Activated CD4-positive, alpha-beta T cell treated with anti-CD3 and anti-CD28 coated beads for 36 hours (primary cell): ENCODE data around the gene HIGD1A. TPM values are rescaled to one million over a fixed set of nuclear protein-coding genes. Genes with fewer than 3 reads are reported as not detected.

Source experiments
- ATAC-seq: fragments of 200-7000 bp; cut with Tn5 transposase; one replicate; pipeline ENCODE4 v1.10.0; 2021; ENCODE audit warnings: mild to moderate bottlenecking, moderate library complexity
- CTCF ChIA-PET: fragments of 350-600 bp; sonication (Branson Sonifier 250); formaldehyde crosslinking; loops from one replicate; lab custom pipeline; 2021; ENCODE audit warnings: antibody characterized with exemption; lab: Charles Lee
- POLR2A ChIA-PET: fragments of 350-600 bp; sonication (Branson Sonifier 250); formaldehyde crosslinking; loops from one replicate; lab custom pipeline; 2021; ENCODE audit warnings: antibody characterized with exemption, inconsistent platforms; lab: Charles Lee
- DNase-seq: peaks from one replicate; pipeline ENCODE4 v3.0.0-alpha.2; 2020
- H3K27ac Mint-ChIP-seq: one replicate; pipeline ENCODE4 v1.8.0; 2021; ENCODE audit warnings: mixed read lengths
- H3K27me3 Mint-ChIP-seq: one replicate; pipeline ENCODE4 v1.8.0; 2021; ENCODE audit warnings: mixed read lengths
- H3K36me3 Mint-ChIP-seq: one replicate; pipeline ENCODE4 v1.8.0; 2021; ENCODE audit warnings: low read depth, mixed read lengths
- H3K4me1 Mint-ChIP-seq: one replicate; pipeline ENCODE4 v1.8.0; 2021; ENCODE audit warnings: mixed read lengths
- H3K4me3 Mint-ChIP-seq: one replicate; pipeline ENCODE4 v1.8.0; 2021; ENCODE audit warnings: mild to moderate bottlenecking, moderate library complexity, mixed read lengths
- H3K9me3 Mint-ChIP-seq: one replicate; pipeline ENCODE4 v1.8.0; 2021; ENCODE audit warnings: low read depth, mixed read lengths
- intact Hi-C, 2 experiments: fragments of 100-400 bp; cut with DNase I in 1 of 2; cut with micrococcal nuclease in 1 of 2; formaldehyde crosslinking; loops; one replicate each; pipeline versions ENCODE4 v1.14.2 to v1.15.1; 2022 to 2024; cut with DNase I, micrococcal nuclease
- total RNA-seq, 2 experiments: library from RNA; stranded (reverse); gene quantifications; one replicate each; pipeline ENCODE4 v1.2.3, GENCODE V29; 2021

The HIGD1A gene
- total RNA-seq, 2 experiments from 2014 or later: 74.9 to 77.8 TPM

- intact Hi-C loops: loop anchor here (2.0 to 10.0 kb wide), 3 partner anchors 91 to 501 kb away; partner anchors contain the start of gene ZBTB47 (in 1 of the 2)
- Mint-ChIP-seq H3K4me3 (no peak overlapping the region), H3K36me3 (no peaks in the 10 kb centered on the region), H3K27ac (no peak overlapping the region), H3K9me3 (no peaks in the 10 kb centered on the region), H3K4me1 (peaks cover 36% of the 10 kb centered on the region), H3K27me3 (no peaks in the 10 kb centered on the region)
- ATAC-seq (no peak), DNase-seq (no peak)
- CTCF ChIA-PET: interaction anchor here (0.6 to 2.9 kb wide), 17 partner anchors 8 to 799 kb away, joined by 3 to 11 read pairs (median 4); no protein-coding TSS in a partner anchor
- POLR2A ChIA-PET: no interaction called here
Measured at GRCh38 chr3:42745291-42745745, 59.0 kb downstream of the HIGD1A start.

- peaks cover 26% of the 10 kb centered on the region for H3K4me1 Mint-ChIP-seq
- intact Hi-C loops: loop anchor here (5.0 to 10.0 kb wide), 3 partner anchors 89 to 499 kb away; partner anchors contain the start of gene ZBTB47 (in 2 of the 2)
- H3K27ac Mint-ChIP-seq: no peak overlapping the region
- H3K4me3 Mint-ChIP-seq: no peak overlapping the region
- no peaks in the 10 kb centered on the region for H3K36me3 Mint-ChIP-seq
- ChIA-PET POLR2A (no interaction called here), CTCF (interaction anchor here (0.6 to 2.9 kb wide), 15 partner anchors 8 to 268 kb away, joined by 3 to 11 read pairs (median 4); partner anchors contain the start of gene VIPR1)
- no peaks in the 10 kb centered on the region for H3K27me3 Mint-ChIP-seq
- ATAC-seq: no peak
- DNase-seq: no peak
- no peaks in the 10 kb centered on the region for H3K9me3 Mint-ChIP-seq
Measured at GRCh38 chr3:42743204-42743995, 60.9 kb downstream of the HIGD1A start.

- DNase-seq: no peak
- Mint-ChIP-seq H3K4me1 (peaks cover 18% of the 10 kb centered on the region), H3K36me3 (no peaks in the 10 kb centered on the region), H3K27ac (no peak overlapping the region), H3K27me3 (no peaks in the 10 kb centered on the region), H3K9me3 (no peaks in the 10 kb centered on the region), H3K4me3 (no peak overlapping the region)
- no peak for ATAC-seq
- CTCF ChIA-PET: interaction anchor here (0.6 to 1.1 kb wide), 4 partner anchors 31 to 126 kb away, joined by 3 to 4 read pairs (median 3); no protein-coding TSS in a partner anchor
- intact Hi-C loops: loop anchor here (5.0 to 10.0 kb wide), 3 partner anchors 88 to 498 kb away; partner anchors contain the start of gene ZBTB47 (in 2 of the 2)
- POLR2A ChIA-PET: no interaction called here
Measured at GRCh38 chr3:42742688-42743087, 61.6 kb downstream of the HIGD1A start.

GRCh38 chr3:42742259-42742658 is 62.0 kb downstream of the HIGD1A start:
- H3K27ac Mint-ChIP-seq: no peak overlapping the region
- H3K4me1 Mint-ChIP-seq: peaks cover 14% of the 10 kb centered on the region
- intact Hi-C loops: loop anchor here (5.0 to 10.0 kb wide), 3 partner anchors 87 to 497 kb away; partner anchors contain the start of gene ZBTB47 (in 2 of the 2)
- ATAC-seq (no peak), DNase-seq (no peak)
- no peaks in the 10 kb centered on the region for H3K36me3 Mint-ChIP-seq
- ChIA-PET POLR2A (no interaction called here), CTCF (interaction anchor here (0.6 to 1.1 kb wide), 4 partner anchors 30 to 127 kb away, joined by 3 to 4 read pairs (median 3); no protein-coding TSS in a partner anchor)
- no peak overlapping the region for H3K4me3 Mint-ChIP-seq
- no peaks in the 10 kb centered on the region for H3K27me3 Mint-ChIP-seq
- H3K9me3 Mint-ChIP-seq: no peaks in the 10 kb centered on the region

- ChIA-PET POLR2A (no interaction called here), CTCF (interaction anchor here (0.7 kb wide), 1 partner anchor 121 kb away, joined by 3 read pairs; no protein-coding TSS in a partner anchor)
- H3K4me3 Mint-ChIP-seq: no peak overlapping the region
- H3K36me3 Mint-ChIP-seq: no peaks in the 10 kb centered on the region
- H3K27me3 Mint-ChIP-seq: no peaks in the 10 kb centered on the region
- H3K9me3 Mint-ChIP-seq: no peaks in the 10 kb centered on the region
- DNase-seq (no peak), ATAC-seq (no peak)
- H3K4me1 Mint-ChIP-seq: peaks cover 11% of the 10 kb centered on the region
- intact Hi-C loops: loop anchor here (5.0 to 10.0 kb wide), 3 partner anchors 87 to 497 kb away; partner anchors contain the start of gene ZBTB47 (in 2 of the 2)
- H3K27ac Mint-ChIP-seq: no peak overlapping the region
Measured at GRCh38 chr3:42741796-42742195, 62.5 kb downstream of the HIGD1A start.

- Mint-ChIP-seq H3K27ac (no peak overlapping the region), H3K36me3 (no peaks in the 10 kb centered on the region), H3K9me3 (no peaks in the 10 kb centered on the region), H3K27me3 (no peaks in the 10 kb centered on the region), H3K4me3 (no peak overlapping the region), H3K4me1 (peaks cover 7% of the 10 kb centered on the region)
- ATAC-seq (no peak), DNase-seq (no peak)
- intact Hi-C loops: loop anchor here (5.0 to 10.0 kb wide), 3 partner anchors 85 to 495 kb away; partner anchors contain the start of gene ZBTB47 (in 2 of the 2)
- ChIA-PET CTCF (interaction anchor here (0.8 kb wide), 1 partner anchor 145 kb away, joined by 3 read pairs; no protein-coding TSS in a partner anchor), POLR2A (no interaction called here)
Measured at GRCh38 chr3:42739401-42740158, 64.7 kb downstream of the HIGD1A start.

- H3K27me3 Mint-ChIP-seq: no peaks in the 10 kb centered on the region
- ChIA-PET CTCF (interaction anchor here (0.6 kb wide), 1 partner anchor 24 kb away, joined by 3 read pairs; no protein-coding TSS in a partner anchor), POLR2A (no interaction called here)
- H3K27ac Mint-ChIP-seq: no peak overlapping the region
- H3K36me3 Mint-ChIP-seq: no peaks in the 10 kb centered on the region
- H3K4me3 Mint-ChIP-seq: no peak overlapping the region
- no peaks in the 10 kb centered on the region for H3K4me1 Mint-ChIP-seq
- ATAC-seq (no peak), DNase-seq (no peak)
- intact Hi-C loops: no loop called here
- H3K9me3 Mint-ChIP-seq: no peaks in the 10 kb centered on the region
Measured at GRCh38 chr3:42736531-42736930, 67.8 kb downstream of the HIGD1A start.

- DNase-seq: no peak
- H3K27ac Mint-ChIP-seq: no peak overlapping the region
- H3K4me1 Mint-ChIP-seq: no peaks in the 10 kb centered on the region
- intact Hi-C loops: no loop called here
- no peak for ATAC-seq
- H3K4me3 Mint-ChIP-seq: no peak overlapping the region
- POLR2A ChIA-PET: no interaction called here
- H3K27me3 Mint-ChIP-seq: no peaks in the 10 kb centered on the region
- no peaks in the 10 kb centered on the region for H3K36me3 Mint-ChIP-seq
- CTCF ChIA-PET: interaction anchor here (0.6 kb wide), 1 partner anchor 23 kb away, joined by 3 read pairs; no protein-coding TSS in a partner anchor
- no peaks in the 10 kb centered on the region for H3K9me3 Mint-ChIP-seq
Measured at GRCh38 chr3:42736081-42736480, 68.2 kb downstream of the HIGD1A start.

- ATAC-seq (no peak), DNase-seq (no peak)
- H3K36me3 Mint-ChIP-seq: no peaks in the 10 kb centered on the region
- no peak overlapping the region for H3K27ac Mint-ChIP-seq
- H3K4me1 Mint-ChIP-seq: no peaks in the 10 kb centered on the region
- intact Hi-C loops: no loop called here
- CTCF ChIA-PET: interaction anchor here (0.6 to 1.1 kb wide), 3 partner anchors 9 to 23 kb away, joined by 3 to 4 read pairs (median 3); no protein-coding TSS in a partner anchor
- no peaks in the 10 kb centered on the region for H3K9me3 Mint-ChIP-seq
- POLR2A ChIA-PET: no interaction called here
- H3K4me3 Mint-ChIP-seq: no peak overlapping the region
- no peaks in the 10 kb centered on the region for H3K27me3 Mint-ChIP-seq
Measured at GRCh38 chr3:42735615-42736014, 68.7 kb downstream of the HIGD1A start.

GRCh38 chr3:42735019-42735418 is 69.3 kb downstream of the HIGD1A start:
- intact Hi-C loops: no loop called here
- Mint-ChIP-seq H3K27me3 (no peaks in the 10 kb centered on the region), H3K4me3 (no peak overlapping the region), H3K27ac (no peak overlapping the region), H3K9me3 (no peaks in the 10 kb centered on the region), H3K36me3 (no peaks in the 10 kb centered on the region), H3K4me1 (no peaks in the 10 kb centered on the region)
- POLR2A ChIA-PET: no interaction called here
- ATAC-seq (no peak), DNase-seq (no peak)
- CTCF ChIA-PET: interaction anchor here (0.7 to 1.1 kb wide), 2 partner anchors 10 to 15 kb away, joined by 3 to 4 read pairs; no protein-coding TSS in a partner anchor
